AG09309 (cell line): ENCODE results near the gene NGF.

Experiments used
- DNase-seq: peaks from one replicate; pipeline ENCODE4 v3.0.0-alpha.2; 2010; ENCODE audit warnings: low read depth
- H3K4me3 ChIP-seq: 2 replicates; pipeline ENCODE4 v1.5.1; 2011; ENCODE audit warnings: mild to moderate bottlenecking, low read depth, low read length, moderate library complexity; ENCODE audit not compliant: control insufficient read depth
- CTCF ChIP-seq: IDR thresholded peaks from 2 replicates; pipeline ENCODE4 v1.5.1; 2011; ENCODE audit warnings: mild to moderate bottlenecking, low read depth, low read length, inconsistent platforms; ENCODE audit not compliant: insufficient read depth, control insufficient read depth; ENCODE audit errors: missing control alignments

NGF gene

GRCh38 chr1:115351143-115351542, 13.1 kb upstream of the NGF start:
- DNase-seq, result no peak
- no peak for TF ChIP-seq CTCF
- no peak overlapping the region for H3K4me3 ChIP-seq

GRCh38 chr1:115348636-115349035, 10.6 kb upstream of the NGF start:
- no peak for DNase-seq
- TF ChIP-seq CTCF, result no peak
- H3K4me3 ChIP-seq, result no peak overlapping the region

- no peak for DNase-seq
- TF ChIP-seq CTCF, result no peak
- H3K4me3 ChIP-seq, result no peak overlapping the region
These were observed 9.2 kb upstream of the NGF start for GRCh38 chr1:115347282-115347681.

- H3K4me3 ChIP-seq, result no peak overlapping the region
- no peak for TF ChIP-seq CTCF
- no peak for DNase-seq
These were observed 5.2 kb upstream of the NGF start for GRCh38 chr1:115343200-115343737.

- H3K4me3 ChIP-seq, result no peak overlapping the region
- no peak for TF ChIP-seq CTCF
- DNase-seq, result no peak
These were observed 3.9 kb upstream of the NGF start for GRCh38 chr1:115341948-115342347.

GRCh38 chr1:115340879-115341278, 2.8 kb upstream of the NGF start:
- no peak overlapping the region for H3K4me3 ChIP-seq
- TF ChIP-seq CTCF, result no peak
- no peak for DNase-seq

- TF ChIP-seq CTCF, result no peak
These were observed 390 bp upstream of the NGF start for GRCh38 chr1:115338457-115338820.

More at GRCh38 chr1:115338457-115338820, 390 bp upstream of the NGF start:
- H3K4me3 ChIP-seq, result peak overlapping the region; percentile 96
- no peak for DNase-seq
